CD4-positive, alpha-beta T cell treated with Interleukin-10 for 1 hour (primary cell): ENCODE measurements around the gene TCFL5.
A peak's percentile ranks its signal among the peaks of the same experiment; 100 is the strongest.
"Not testable (repeated sequence)": the region's sequence is repeated elsewhere in the genome, so short reads cannot be mapped to it uniquely, and the experiment has no call there.

Experiments
- DNase-seq: peaks from one replicate; pipeline ENCODE4 v3.0.0-alpha.2; 2020

TCFL5 gene

GRCh38 chr20:62879275-62880146 is 17.9 kb upstream of the TCFL5 start:
- DNase-seq, result no peak

- DNase-seq, result no peak
Observed at GRCh38 chr20:62878244-62879038, 16.8 kb upstream of the TCFL5 start.

- no peak for DNase-seq
Observed at GRCh38 chr20:62876902-62877816, 15.5 kb upstream of the TCFL5 start.

- DNase-seq, result no peak
Observed at GRCh38 chr20:62876501-62876901, 14.9 kb upstream of the TCFL5 start.

- DNase-seq, result no peak
Observed at GRCh38 chr20:62875419-62876361, 14.1 kb upstream of the TCFL5 start.

- DNase-seq, result no peak
Observed at GRCh38 chr20:62874964-62875344, 13.3 kb upstream of the TCFL5 start.

GRCh38 chr20:62873681-62874031 is 12.0 kb upstream of the TCFL5 start:
- peak; percentile 42 for DNase-seq

GRCh38 chr20:62873280-62873679 is 11.7 kb upstream of the TCFL5 start:
- DNase-seq, result no peak

- DNase-seq, result no peak
Observed at GRCh38 chr20:62872862-62873261, 11.2 kb upstream of the TCFL5 start.

- no peak for DNase-seq
Observed at GRCh38 chr20:62872184-62872847, 10.7 kb upstream of the TCFL5 start.

GRCh38 chr20:62864207-62864606 is 2.6 kb upstream of the TCFL5 start:
- no peak for DNase-seq

GRCh38 chr20:62860924-62861691 is 514 bp downstream of the TCFL5 start:
- peak; percentile 51 for DNase-seq

GRCh38 chr20:62860391-62860923 is 1.2 kb downstream of the TCFL5 start:
- DNase-seq, result no peak

GRCh38 chr20:62859721-62860120 is 1.9 kb downstream of the TCFL5 start:
- DNase-seq, result no peak

GRCh38 chr20:62858058-62858830 is 3.4 kb downstream of the TCFL5 start:
- no peak for DNase-seq

- DNase-seq, result no peak
Observed at GRCh38 chr20:62856931-62857619, 4.5 kb downstream of the TCFL5 start.

GRCh38 chr20:62855120-62855519 is 6.5 kb downstream of the TCFL5 start:
- no peak for DNase-seq

GRCh38 chr20:62854121-62854520 is 7.5 kb downstream of the TCFL5 start:
- no peak for DNase-seq

- DNase-seq, result not testable (repeated sequence)
Observed at GRCh38 chr20:62853304-62853703, 8.3 kb downstream of the TCFL5 start.
